GM21447 (cell line): ENCODE measurements around the gene MYOZ2.

Source experiments
- ATAC-seq: cut with Tn5 transposase; IDR thresholded peaks from one replicate; pipeline ENCODE4 v1.9.1; 2021; ENCODE audit not compliant: unreplicated experiment

Gene MYOZ2

DNA sequence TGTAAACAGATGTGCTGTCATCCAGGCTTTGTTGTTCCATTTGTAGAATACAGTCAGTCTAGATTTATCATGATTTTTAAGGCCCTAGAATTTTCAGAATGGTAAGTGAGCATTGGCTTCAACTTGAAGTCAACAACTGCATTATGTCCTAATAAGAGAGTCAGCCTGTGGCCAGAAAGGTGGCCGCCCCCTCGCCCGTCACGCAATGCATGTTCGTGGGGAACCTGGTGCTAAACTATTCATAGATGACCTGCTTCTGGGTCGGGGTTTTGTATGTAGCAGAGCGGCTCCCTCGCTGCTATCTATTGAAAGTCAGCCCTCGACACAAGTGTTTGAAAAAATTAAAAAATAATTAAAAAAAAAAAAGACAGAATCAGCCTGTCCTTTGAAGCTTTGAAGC is 101.6 kb downstream of the MYOZ2 start:
- no peak for ATAC-seq
